ENCODE results near the gene ZNF784.

Gene ZNF784

GRCh38 chr19:55642153-55643002 is 18.0 kb upstream of the ZNF784 start:
- DNase-seq, result peak; percentile 53

DNA sequence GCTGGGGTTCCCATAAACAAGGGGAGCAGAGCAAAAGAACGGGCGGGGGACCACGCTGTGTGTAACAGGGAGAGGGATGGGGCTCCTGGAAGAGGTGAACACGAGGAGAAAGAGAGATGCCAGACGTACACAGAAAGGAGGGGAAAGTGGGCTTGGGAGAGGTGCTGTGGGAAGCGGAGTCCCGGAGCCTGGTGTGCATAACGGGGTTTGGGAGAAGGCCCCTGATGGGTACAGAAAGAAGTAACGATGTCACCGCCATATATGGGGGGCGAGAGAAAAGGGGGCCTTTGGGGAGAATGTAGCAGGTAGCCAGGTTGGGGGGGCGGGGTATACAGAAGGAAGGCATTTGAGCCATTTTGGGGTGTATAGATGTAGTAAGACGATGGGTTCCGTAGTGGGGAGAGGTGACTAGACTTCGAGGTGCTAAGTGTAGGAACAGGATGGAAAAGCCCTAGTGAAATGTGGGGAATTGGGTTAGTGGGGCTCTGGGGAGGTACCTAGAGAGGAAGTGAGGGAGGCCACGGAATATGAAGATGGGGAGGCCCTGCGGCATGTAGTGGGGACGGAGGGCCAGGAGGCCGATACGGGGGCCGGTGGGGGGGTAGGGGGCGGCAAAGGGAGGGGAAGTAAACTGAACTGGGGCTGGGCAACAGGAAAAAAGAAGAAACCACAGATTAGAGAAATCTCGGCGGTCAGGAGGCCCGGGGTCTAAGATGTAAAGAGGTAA is 17.2 kb upstream of the ZNF784 start:
- peak; percentile 53 for DNase-seq

DNA sequence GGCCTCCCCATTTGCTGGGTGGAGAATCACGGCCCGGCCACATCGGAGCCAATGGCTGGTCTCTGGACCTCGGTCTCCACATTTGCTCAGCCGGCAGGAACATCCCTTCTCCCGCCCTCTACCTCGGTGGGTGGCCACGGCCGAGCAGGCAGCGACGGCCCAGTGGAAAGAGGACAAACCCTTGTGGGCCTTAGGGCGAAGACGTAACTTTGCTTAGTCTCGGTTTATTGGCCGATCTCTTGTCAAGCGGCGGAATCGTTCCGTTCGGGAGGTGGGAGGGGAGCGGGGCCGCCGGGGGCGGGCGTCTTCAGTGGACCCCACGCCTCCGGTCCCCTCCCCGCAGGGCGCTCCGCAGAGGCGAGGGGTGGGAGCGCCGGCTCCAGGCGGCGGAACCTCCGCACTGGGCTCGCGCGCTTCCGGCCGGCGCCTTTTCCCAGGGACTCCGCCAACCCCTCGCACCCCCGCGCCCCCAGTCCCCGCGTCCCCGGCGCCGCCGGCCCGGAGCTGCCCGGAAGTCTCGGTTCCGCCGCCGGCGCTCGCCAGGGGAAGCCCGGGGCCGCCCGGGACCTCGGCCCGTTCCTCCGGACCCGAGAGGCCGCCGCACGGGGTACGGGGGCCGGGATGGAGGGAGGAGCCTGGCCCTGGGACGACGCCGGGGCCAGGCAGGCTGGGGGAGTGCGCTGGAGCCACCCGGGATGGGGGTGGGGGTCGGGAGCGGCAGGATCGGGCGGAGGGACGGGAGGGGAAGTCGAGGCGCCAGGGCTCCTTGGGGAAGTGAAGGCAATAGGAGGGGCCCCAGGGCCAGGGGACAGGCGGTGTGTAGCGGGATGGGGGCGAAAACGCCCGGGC is 16.4 kb upstream of the ZNF784 start, which contains the start of gene ZNF580:
TSS of gene ZNF580 (plus strand) at position 426 of the 849 bp plus-strand sequence. CDS start 1,507 bp downstream, outside the sequence.
- DNase-seq, result peak; percentile 80

GRCh38 chr19:55640043-55640576 is 15.7 kb upstream of the ZNF784 start:
- peak; percentile 84 for DNase-seq

DNA sequence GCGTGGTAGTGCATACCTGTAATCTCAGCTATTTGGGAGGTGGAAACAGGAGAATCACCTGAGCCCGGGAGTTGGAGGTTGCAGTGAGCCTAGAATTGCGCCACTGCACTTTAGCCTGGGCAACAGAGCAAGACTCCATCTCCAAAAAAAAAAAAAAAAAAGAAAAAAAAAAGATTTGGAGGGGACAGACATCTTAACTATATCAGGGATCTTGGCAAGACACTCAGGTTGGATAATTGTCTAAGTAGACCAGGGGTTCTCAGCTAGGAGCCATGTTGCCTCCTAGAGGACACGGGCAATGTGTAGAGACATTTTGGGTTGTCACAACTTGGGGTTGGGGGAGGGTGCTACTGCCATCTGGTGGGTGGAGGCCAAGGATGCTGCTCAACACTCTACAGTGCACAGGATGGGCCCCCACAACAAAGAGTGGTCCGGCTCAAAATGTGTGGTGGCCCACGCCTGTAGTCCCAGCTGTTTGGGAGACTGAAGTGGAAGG is 14.5 kb upstream of the ZNF784 start:
- DNase-seq, result peak; percentile 76

DNA sequence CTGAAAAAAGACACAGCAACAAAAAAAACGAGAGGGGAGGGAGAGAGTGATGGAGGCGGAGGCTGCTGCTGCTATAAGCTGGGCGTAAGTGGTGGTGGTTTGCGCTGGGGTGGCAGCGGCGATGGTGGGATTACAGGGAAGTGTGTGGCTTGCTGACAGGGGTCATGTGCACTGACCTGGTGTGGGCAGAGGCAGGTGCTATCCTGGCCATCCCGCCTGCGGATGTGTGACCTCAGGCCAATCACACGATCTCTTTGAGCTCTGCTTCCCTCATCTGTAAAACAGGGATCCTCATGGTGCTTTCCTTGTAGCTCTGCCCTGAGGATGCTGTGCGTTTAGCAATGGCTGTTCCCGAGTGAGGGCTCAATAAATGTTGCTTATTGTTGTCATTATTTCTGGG is 13.2 kb upstream of the ZNF784 start:
- no peak for DNase-seq

- no peak for DNase-seq
These were observed 12.4 kb upstream of the ZNF784 start for GRCh38 chr19:55636723-55637122.

GRCh38 chr19:55635856-55636440 is 11.6 kb upstream of the ZNF784 start:
- no peak for DNase-seq

DNA sequence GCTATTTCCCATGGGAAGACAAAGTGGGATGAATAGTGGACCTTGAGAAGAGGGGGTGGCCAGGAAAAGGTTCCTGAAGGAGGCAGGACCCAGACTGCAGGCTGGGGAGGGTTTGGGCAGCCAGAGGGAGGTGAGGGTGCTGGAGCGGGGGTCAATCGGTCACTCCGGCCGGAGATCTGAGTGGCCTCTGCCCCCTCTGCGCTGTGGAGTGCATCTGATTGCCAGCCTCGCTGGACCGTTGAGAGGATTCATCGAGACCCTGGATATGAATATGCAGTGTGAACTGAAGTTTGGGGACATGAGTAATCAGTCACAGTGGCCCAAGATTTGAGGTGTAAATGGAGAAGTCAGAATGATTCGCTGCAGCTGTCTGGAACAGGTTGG is 11.0 kb upstream of the ZNF784 start:
- no peak for DNase-seq

DNA sequence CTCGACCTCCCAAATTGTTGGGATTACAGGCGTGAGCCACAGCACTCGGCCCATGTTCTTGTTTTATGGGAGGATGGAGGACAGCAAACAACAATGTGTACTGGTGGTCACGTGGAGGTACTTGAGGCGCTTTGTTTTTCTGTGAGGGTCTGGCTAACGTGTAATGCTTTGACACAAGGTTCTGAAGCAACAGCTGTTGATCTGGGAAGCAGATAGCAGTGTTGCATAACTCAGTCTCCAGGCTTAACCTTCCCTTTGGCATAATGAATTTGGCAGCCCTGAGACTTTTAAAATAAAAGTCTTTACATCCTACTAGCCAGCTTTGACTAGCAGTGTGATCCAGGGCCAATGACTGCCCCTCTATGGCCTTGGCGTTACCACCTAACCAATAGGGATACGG is 9.5 kb upstream of the ZNF784 start:
- no peak for DNase-seq

GRCh38 chr19:55632463-55632834 is 8.1 kb upstream of the ZNF784 start:
- peak; percentile 93 for DNase-seq

DNA sequence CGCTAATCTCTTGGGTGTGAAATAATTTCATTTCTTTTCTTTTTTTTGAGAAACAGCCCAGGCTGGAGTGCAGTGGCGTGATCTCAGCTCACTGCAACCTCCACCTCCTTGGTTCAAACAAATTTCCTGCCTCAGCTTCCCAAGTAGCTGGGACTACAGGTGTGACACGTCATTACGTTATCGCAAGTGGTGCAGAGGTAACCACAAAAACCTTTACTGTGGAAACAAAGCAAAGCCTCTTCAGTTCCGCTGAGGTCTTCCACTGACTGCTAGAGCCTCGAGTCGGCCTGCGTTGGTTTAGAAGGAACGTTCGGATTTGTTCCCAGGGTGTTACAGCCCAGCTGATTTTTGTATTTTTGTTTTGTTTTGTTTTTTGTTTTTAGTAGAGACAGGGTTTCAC is 2.0 kb upstream of the ZNF784 start:
- DNase-seq, result peak; percentile 91

GRCh38 chr19:55625004-55625326 is 599 bp upstream of the ZNF784 start:
- no peak for DNase-seq

GRCh38 chr19:55623561-55623960 is 805 bp downstream of the ZNF784 start:
- DNase-seq, result no peak

DNA sequence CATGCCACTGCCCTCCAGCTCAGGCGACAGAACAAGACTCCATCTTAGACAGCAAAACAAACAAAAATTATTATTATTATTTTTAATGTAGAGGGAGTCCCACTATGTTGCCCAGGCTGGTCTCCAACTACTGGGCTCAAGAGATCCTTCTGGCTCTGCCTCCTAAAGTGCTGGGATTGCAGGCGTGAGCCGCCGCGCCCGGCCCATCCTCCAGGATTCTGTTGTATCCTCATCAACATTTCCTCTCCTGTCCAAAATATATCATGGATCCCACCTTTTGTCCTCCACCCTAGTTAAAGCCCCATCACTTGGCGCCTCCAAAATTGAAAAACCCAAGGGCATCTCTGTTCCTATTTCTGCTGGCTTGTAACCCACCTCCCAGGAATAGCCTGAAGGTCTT is 1.2 kb downstream of the ZNF784 start:
- no peak for DNase-seq

- DNase-seq, result no peak
These were observed 2.0 kb downstream of the ZNF784 start for GRCh38 chr19:55622242-55622969.

DNA sequence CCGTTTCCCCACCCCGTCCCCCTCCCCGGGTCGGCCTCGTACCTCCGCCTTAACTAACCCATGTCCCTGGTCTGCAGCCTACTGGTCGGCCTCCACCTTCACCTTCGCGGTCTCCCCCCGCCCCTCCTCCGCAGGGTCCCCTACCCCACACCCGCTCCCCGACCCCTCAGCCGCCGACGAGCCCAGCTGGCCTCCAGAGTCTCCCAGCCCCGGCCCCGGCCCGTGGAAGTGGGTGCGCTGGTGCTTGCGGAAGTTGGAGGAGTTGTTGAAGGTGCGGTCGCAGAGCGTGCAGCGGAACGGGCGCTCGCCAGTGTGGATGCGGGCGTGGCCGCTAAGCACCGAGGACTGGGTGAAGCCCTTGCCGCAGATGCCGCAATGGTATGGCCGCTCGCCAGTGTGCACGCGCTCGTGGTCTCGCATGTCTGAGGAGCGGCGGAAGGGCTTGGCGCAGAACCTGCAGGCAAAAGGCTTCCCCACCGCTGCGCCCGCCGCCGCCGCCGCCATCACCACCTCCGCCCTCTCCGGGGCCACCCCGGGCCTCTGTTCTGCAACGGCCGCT is 2.6 kb downstream of the ZNF784 start:
- DNase-seq, result no peak

GRCh38 chr19:55621205-55621672 is 3.1 kb downstream of the ZNF784 start:
- no peak for DNase-seq

DNA sequence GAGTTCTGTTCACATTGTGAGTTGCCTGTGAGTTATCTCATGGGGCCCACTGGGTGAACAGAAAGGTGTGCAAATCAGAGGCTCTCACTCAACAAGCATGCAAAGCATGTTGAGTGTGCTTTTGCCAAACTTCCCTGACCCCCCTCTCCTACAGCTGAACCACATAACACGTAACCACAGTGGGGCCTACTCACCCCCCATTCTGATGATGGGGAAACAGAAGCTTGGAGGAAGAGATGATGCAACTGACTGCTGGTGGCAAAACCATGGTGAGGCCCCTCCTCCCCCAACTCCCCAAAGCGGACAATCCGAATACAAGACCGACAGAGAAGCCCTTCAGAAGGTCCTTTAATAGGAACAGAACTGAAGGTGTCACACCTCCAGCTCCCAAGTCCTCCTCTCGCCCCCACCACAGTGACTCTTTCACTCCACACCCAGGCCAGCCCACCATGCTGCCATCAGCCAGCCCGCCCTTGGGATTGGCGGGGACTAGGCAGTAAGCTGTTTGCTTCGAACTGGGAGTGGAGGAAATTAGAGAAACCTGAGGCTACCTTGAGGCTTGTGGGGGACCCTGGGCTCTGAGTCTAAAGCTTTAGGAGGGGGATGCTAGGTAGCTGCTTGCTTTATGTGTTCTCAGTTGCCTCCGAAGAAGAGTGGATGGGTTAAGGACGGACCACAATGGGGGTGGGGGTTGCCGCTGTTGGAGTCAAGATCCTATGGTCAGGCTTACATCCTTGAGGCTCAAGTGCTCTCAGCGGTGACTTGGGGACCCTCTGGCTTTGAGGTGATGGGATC is 3.8 kb downstream of the ZNF784 start:
- DNase-seq, result no peak

DNA sequence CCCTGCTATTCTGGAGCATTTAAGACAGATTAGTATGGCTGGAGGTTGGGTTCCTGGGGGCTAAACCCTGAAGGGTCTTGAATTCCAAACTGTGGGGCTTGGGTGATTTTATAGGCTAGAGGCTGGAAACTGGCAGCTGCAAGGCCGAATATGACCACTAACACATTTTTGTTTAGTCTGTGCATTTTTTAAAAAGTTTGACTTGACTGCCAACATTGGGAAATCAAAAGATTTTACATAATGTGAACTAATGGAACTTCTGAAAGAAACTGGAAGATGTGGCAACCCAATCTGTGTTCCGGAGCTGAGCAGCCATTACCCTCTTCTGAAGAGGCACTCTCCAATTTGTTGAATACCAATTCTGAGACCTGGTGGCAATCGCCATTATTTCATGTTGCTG is 5.1 kb downstream of the ZNF784 start:
- DNase-seq, result no peak

- no peak for DNase-seq
These were observed 5.9 kb downstream of the ZNF784 start for GRCh38 chr19:55618426-55618825.
